GM12891 (cell line): ENCODE data around the gene SELENOK.

Experiments
- PAX5 ChIP-seq: IDR thresholded peaks from 2 replicates; pipeline ENCODE4 v1.6.1; 2011; ENCODE audit warnings: low read length, moderate library complexity, mild to moderate bottlenecking; ENCODE audit not compliant: insufficient read depth, severe bottlenecking
- POLR2A ChIP-seq: IDR thresholded peaks from 2 replicates; pipeline ENCODE4 v1.6.1; 2011; ENCODE audit warnings: low read depth, low read length, control low read depth
- POLR2AphosphoS5 ChIP-seq: IDR thresholded peaks from 2 replicates; pipeline ENCODE4 v1.6.1; 2011; ENCODE audit warnings: low read depth, low read length, control low read depth
- POU2F2 ChIP-seq: IDR thresholded peaks from 2 replicates; pipeline ENCODE4 v1.6.1; 2011; ENCODE audit warnings: low read depth, mild to moderate bottlenecking, control low read depth, low read length, moderate library complexity
- TAF1 ChIP-seq: IDR thresholded peaks from 2 replicates; pipeline ENCODE4 v1.6.1; 2011; ENCODE audit warnings: low read depth, low read length, control low read depth

GRCh38 chr3:53938645-53939044 is 47.0 kb upstream of the SELENOK start:
- TF ChIP-seq POLR2A (no peak), POLR2AphosphoS5 (no peak), PAX5 (no peak), POU2F2 (no peak), TAF1 (no peak)
